Aorta (tissue), 5 donors: Measurements from ENCODE around the gene CYP2D6. TPM values are rescaled to one million over a fixed set of nuclear protein-coding genes. Genes with fewer than 3 reads are reported as not detected.
"Not testable (repeated sequence)": the region's sequence is repeated elsewhere in the genome, so short reads cannot be mapped to it uniquely, and the experiment has no call there.

ENCODE experiments used
- ATAC-seq: fragments of 200-7000 bp; cut with Tn5 transposase; one replicate; pipeline ENCODE4 v1.9.1; 2022; ENCODE audit warnings: moderate library complexity; ENCODE audit not compliant: low FRiP score
- DNase-seq, 2 donors: peaks; one replicate each; pipeline ENCODE4 v3.0.0-alpha.2; 2020
- H3K27ac ChIP-seq, 2 donors: one replicate each; pipeline ENCODE4 v1.5.1; 2013; ENCODE audit warnings: low read length in 2 of 2, mild to moderate bottlenecking in 2 of 2, moderate library complexity in 2 of 2, control low read depth in 1 of 2, inconsistent platforms in 1 of 2, low read depth in 1 of 2
- H3K27me3 ChIP-seq, 2 donors: one replicate each; pipeline ENCODE4 v1.6.1; 2013; ENCODE audit warnings: control low read depth in 1 of 2, low read length in 1 of 2, mild to moderate bottlenecking in 1 of 2, moderate library complexity in 1 of 2; ENCODE audit not compliant: insufficient read depth in 2 of 2, control insufficient read depth in 1 of 2
- H3K36me3 ChIP-seq, 2 donors: one replicate each; pipeline ENCODE4 v1.6.1; 2013; ENCODE audit warnings: control low read depth in 1 of 2, low read length in 1 of 2, mild to moderate bottlenecking in 1 of 2; ENCODE audit not compliant: insufficient read depth in 2 of 2, control insufficient read depth in 1 of 2
- H3K4me1 ChIP-seq, 2 donors: one replicate each; pipeline ENCODE4 v1.6.1; 2013; ENCODE audit warnings: low read length in 2 of 2, control low read depth in 1 of 2, mild to moderate bottlenecking in 1 of 2, moderate library complexity in 1 of 2; ENCODE audit not compliant: insufficient read depth in 2 of 2, control insufficient read depth in 1 of 2
- H3K4me3 ChIP-seq, 2 donors: one replicate each; pipeline ENCODE4 v1.5.1; 2013; ENCODE audit warnings: low read length in 2 of 2, control low read depth in 1 of 2, mild to moderate bottlenecking in 1 of 2
- H3K9me3 ChIP-seq: one replicate; pipeline ENCODE4 v1.6.1; 2013; ENCODE audit warnings: mild to moderate bottlenecking, low read length; ENCODE audit not compliant: control insufficient read depth
- WGBS, 2 donors: extraction: QIAGEN DNeasy Blood & Tissue Kit; methylation state at CpG; one replicate each; pipeline ENCODE4 v1.1.7; 2013; 5-methylcytosine and 5-hydroxymethylcytosine counted together
- intact Hi-C, 2 donors: fragments of 100-400 bp; cut with DNase I; formaldehyde crosslinking; loops; one replicate each; pipeline versions ENCODE4 v1.14.2 to v1.15.0; 2022
- long read RNA-seq, 2 donors: library from polyadenylated mRNA; unstranded; transcript quantifications; one replicate each; pipeline ENCODE4 v2.0.0, GENCODE V29; 2020 to 2021
- polyA plus RNA-seq, 2 donors: library from polyadenylated mRNA; stranded (reverse); fragments of 200-250 nt; gene quantifications; one replicate each; pipeline ENCODE4 v1.2.3, GENCODE V29; 2013
- total RNA-seq, 2 donors: library from RNA; stranded (reverse); fragmentation: NEBNext Ultra II Directional; extraction: Animal tissue kit (Norgen Biotek cat#: 25700); gene quantifications; one replicate each; pipeline ENCODE4 v1.2.1, GENCODE V29; 2021
- donor health status: healthy with polysubstance abuse.
- donor health status: Bipolar disorder and iron deficiency.
- donor health status: DM: no; HTN: no; CAD: no.
- donor health status: DM: no; HTN: no; CAD: no.
- donor health status: DM: yes; HTN: yes; CAD: no.

The CYP2D6 gene
- total RNA-seq (1 to 10 TPM; 1.0 to 1.1 TPM), polyA plus RNA-seq (1 to 10 TPM; 1.8 to 3.8 TPM)
- long read RNA-seq, donor 1, partial matches to known transcripts, result 0 of 1 reads
- long read RNA-seq, donor 1, other reads (novel, unspliced or antisense), result 0 of 1 reads
- long read RNA-seq, donor 2, result 0 reads

- H3K27ac ChIP-seq, H3K27me3 ChIP-seq, intact Hi-C loops, H3K4me1 ChIP-seq, ATAC-seq, H3K9me3 ChIP-seq, H3K4me3 ChIP-seq, H3K36me3 ChIP-seq: not testable (repeated sequence)
- 84 to 85% methylated on average over 12 to 13 of the region's 14 CpGs for WGBS, 2 donors
- peak in 1 of 2 donors; percentile 74 for DNase-seq
Measured at GRCh38 chr22:42130639-42131431, at the start of gene CYP2D6. CYP2D6 (minus strand) TSS chr22:42130810; CDS start chr22:42130791, 19 bp downstream.

DNA sequence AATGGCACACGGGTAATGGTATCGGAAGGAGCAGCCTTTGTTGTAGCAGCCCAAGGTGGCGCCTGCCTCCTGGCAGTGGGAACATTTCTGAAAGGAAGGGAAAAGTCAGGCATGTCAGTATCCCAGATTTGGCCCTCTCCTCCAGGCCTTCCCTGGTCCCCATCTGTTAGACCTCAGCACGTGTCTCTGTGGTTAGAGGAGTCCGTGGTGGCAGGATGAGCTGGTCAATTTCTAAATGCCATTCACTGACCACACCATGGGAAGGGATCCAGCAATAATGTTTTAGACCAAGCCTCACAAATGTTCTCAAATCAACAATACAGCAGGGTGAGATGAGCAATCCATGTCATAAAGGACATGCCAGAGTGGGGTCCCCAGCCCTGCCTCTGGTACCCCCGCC, 49.0 kb upstream of the CYP2D6 start:
- no peak for ATAC-seq
- intact Hi-C loops, result no loop called here
- DNase-seq, result no peak
- no peaks in the 10 kb centered on the region for H3K36me3 ChIP-seq
- H3K27ac ChIP-seq, result no peak overlapping the region
- H3K4me1 ChIP-seq, result peaks cover 0 to 7% of the 10 kb centered on the region in 2 donors
- H3K27me3 ChIP-seq, result no peaks in the 10 kb centered on the region
- H3K4me3 ChIP-seq, result no peak overlapping the region
- WGBS, 2 donors, result 86 to 89% methylated on average over 6 of the region's 6 CpGs
- H3K9me3 ChIP-seq, result no peaks in the 10 kb centered on the region

DNA sequence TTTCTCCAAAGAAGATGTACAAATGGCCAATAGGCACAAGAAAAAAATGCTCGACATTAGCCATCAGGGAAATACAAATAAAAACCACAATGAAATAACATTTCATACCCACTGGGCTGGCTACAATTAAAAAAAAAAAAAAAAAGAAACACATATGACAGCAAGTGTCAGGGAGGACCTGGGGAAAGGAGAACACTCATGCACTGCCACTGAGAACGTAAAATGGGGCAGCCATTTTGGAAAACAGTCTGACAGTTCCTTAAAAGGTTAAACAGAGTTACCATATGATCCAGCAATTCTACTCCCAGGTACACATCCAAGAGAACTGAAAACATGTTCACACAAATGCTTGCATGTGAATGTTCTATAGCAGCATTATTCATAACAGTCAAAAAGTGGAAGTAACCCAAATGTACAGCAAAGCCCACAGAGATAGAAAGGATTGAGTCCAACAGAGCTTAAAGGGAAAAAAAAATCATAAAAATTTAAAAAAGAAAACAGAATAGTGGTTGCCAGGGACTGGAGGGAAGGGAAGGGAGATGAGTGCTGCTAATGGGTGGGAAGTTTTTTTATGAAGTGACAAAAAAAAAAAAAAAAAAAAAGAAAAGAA, 48.4 kb upstream of the CYP2D6 start:
- Histone ChIP-seq H3K27me3 (no peaks in the 10 kb centered on the region), H3K4me3 (no peak overlapping the region), H3K9me3 (no peaks in the 10 kb centered on the region), H3K27ac (no peak overlapping the region), H3K36me3 (no peaks in the 10 kb centered on the region), H3K4me1 (peaks cover 0 to 5% of the 10 kb centered on the region in 2 donors)
- intact Hi-C loops, result no loop called here
- no peak for ATAC-seq
- 96 to 99% methylated on average over 2 of the region's 2 CpGs for WGBS, 2 donors
- no peak for DNase-seq

DNA sequence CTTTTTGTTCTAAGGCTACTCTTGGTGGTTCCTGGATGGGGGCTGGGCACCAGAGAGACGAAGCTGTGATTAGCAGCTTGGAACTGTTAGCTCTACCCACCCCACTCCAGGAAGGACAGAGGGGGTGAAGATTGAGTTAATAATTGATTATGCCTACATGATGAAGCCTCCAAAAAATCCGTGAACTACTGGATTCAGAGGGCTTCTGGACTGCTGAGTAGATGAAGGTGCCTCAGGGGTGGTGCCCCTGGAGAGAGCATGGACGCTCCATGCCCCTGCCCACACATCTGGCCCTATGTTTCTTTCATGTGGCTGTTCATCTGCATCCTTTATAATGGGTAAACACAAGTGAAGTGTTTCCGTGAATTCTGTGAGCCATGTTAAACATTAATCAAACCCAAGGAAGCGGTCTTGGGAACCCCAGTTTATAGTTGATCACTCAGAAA, 47.3 kb upstream of the CYP2D6 start:
- ATAC-seq (no peak), DNase-seq (no peak)
- no peak overlapping the region for H3K4me3 ChIP-seq
- intact Hi-C loops, result no loop called here
- H3K27ac ChIP-seq, result no peak overlapping the region
- no peaks in the 10 kb centered on the region for H3K27me3 ChIP-seq
- no peaks in the 10 kb centered on the region for H3K36me3 ChIP-seq
- H3K9me3 ChIP-seq, result no peaks in the 10 kb centered on the region
- peaks cover 0 to 5% of the 10 kb centered on the region in 2 donors for H3K4me1 ChIP-seq
- WGBS, 2 donors, result 93 to 94% methylated on average over 5 of the region's 5 CpGs

GRCh38 chr22:42176255-42176915, 45.8 kb upstream of the CYP2D6 start:
- no peak overlapping the region for H3K27ac ChIP-seq
- ATAC-seq (no peak), DNase-seq (no peak)
- H3K9me3 ChIP-seq, result no peaks in the 10 kb centered on the region
- peaks cover 0 to 5% of the 10 kb centered on the region in 2 donors for H3K4me1 ChIP-seq
- 94 to 95% methylated on average over 10 of the region's 10 CpGs for WGBS, 2 donors
- no peaks in the 10 kb centered on the region for H3K27me3 ChIP-seq
- intact Hi-C loops, result no loop called here
- no peaks in the 10 kb centered on the region for H3K36me3 ChIP-seq
- H3K4me3 ChIP-seq, result no peak overlapping the region

DNA sequence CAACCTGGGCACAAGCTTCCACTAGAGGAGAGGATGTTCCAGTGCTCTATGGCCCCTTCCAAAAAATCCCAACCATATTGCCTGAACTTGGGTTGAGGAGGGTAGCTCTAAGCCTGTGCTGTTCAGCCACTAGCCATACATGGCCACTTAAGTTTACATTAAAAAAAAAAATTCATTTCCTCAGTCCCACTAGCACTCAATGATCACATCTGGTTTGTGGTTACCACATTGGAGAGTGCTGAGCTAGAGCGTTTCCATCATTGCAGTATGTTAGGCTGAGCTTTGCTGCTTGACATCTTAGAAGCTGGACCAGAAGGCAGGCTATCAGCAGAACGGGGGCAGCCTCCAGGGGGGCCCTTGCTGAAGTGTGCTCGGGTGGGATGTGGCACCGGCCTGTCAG, 43.5 kb upstream of the CYP2D6 start:
- ATAC-seq (no peak), DNase-seq (no peak)
- WGBS, 2 donors, result 76 to 92% methylated on average over 4 of the region's 4 CpGs
- Histone ChIP-seq H3K9me3 (no peaks in the 10 kb centered on the region), H3K27ac (no peak overlapping the region), H3K4me1 (no peaks in the 10 kb centered on the region), H3K4me3 (no peak overlapping the region), H3K27me3 (no peaks in the 10 kb centered on the region), H3K36me3 (no peaks in the 10 kb centered on the region)
- intact Hi-C loops, result no loop called here

DNA sequence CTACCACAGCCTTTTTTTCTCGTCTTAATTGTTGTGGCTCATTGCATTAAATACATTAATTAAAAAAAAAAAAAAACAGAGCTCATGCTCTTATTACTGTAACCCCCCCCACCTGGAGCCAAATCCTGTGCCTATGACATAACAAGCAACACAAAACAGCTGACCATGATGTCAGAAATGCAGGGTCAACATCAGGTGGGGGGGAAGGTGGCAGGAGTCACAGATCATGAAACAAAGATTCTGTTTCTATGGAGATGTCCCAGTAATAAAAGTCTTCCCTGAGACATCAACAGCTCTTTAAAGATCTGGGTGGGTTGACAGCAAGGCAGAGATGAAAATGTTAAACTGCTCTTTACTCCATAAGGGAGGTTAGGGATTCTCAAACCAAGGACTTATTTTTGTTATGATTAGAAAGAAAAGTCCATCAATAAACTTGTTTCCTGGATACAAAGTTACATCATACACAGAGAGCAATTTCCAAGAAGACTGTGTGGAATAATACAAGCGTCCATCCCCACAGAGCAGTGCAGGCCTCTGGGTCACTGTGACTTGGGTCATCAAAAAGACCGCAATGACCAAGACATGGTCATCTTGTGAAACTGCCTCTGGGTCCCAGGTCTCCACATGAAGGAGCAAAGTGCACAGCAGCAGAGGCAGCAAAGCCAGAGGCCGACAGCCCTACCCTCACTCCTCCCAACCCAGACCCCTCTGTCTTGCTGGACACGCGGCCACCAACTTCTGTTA, 42.7 kb upstream of the CYP2D6 start:
- ATAC-seq (no peak), DNase-seq (no peak)
- Histone ChIP-seq H3K9me3 (no peaks in the 10 kb centered on the region), H3K27ac (no peak overlapping the region), H3K27me3 (no peaks in the 10 kb centered on the region), H3K4me1 (no peaks in the 10 kb centered on the region), H3K4me3 (no peak overlapping the region), H3K36me3 (no peaks in the 10 kb centered on the region)
- WGBS, 2 donors, result 94 to 95% methylated on average over 6 of the region's 6 CpGs
- intact Hi-C loops, result no loop called here

GRCh38 chr22:42172773-42173172, 42.2 kb upstream of the CYP2D6 start:
- no peaks in the 10 kb centered on the region for H3K36me3 ChIP-seq
- no peaks in the 10 kb centered on the region for H3K9me3 ChIP-seq
- no peak overlapping the region for H3K4me3 ChIP-seq
- DNase-seq, result no peak
- no peaks in the 10 kb centered on the region for H3K4me1 ChIP-seq
- no peaks in the 10 kb centered on the region for H3K27me3 ChIP-seq
- ATAC-seq, result no peak
- no peak overlapping the region for H3K27ac ChIP-seq
- 63 to 67% methylated on average over 5 of the region's 5 CpGs for WGBS, 2 donors
- intact Hi-C loops, result no loop called here
